ENCODE measurements around the gene PSAT1.

Gene PSAT1

DNA sequence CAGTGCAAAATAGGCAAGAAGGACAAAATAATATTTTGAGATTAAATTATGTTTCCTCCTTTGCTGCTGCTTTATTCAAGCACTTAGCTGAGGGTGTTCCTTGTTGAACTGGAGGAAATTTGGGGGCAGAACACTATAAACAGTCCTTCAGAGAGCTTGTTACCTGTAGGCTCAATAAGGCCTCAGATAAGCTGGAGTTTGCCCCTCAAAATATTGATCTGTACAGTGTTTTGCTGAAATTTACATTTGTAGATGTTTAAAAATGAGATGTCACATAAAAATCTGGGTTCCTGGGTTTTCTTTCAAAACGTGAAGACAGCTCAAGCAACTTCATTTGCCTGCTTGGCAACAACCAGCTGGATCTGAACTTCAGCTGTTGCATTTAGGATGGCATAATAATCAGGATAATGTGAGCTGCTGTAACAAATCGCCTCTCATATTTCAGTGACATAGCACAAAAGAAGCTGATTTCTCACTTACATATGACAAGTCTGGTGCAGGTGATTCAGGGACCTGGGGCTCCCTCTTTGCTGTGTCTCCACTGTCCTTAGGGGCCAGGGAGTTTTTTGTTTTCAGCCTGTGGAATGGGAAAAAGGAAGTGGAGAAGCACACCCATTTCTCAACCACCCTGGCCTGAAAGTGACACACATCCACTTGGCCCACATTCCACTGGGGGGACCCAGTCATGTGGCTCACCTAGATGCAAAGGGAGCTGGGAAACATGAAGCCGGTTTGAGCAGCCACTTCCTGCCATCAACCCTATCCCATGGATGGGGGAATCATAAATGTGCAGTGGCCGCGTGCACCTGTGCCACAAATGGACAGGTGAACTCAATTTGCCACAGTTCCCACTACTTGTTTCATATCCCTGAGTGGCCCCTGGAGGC, 2.4 kb upstream of the PSAT1 start:
- DNase-seq: no peak

DNA sequence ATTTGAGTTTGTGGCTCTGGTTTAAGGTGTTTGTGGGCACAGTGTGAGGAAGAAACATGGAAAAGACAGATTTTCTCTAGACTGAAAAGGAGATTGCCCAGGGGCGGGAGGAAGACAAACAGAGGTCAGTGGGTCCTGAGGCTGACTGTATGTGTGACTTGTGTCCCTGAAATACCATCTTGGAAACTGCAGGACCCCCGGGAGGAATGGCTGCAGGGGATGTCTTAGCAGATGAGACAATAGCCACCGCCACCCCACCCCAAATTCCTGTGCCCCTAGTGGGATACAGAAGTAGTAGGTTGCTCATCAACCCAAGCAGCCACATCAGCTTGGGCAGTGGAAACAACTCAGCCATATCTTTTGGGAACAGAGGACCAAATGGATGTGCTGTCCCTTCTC, 1.7 kb upstream of the PSAT1 start:
- DNase-seq: no peak

DNA sequence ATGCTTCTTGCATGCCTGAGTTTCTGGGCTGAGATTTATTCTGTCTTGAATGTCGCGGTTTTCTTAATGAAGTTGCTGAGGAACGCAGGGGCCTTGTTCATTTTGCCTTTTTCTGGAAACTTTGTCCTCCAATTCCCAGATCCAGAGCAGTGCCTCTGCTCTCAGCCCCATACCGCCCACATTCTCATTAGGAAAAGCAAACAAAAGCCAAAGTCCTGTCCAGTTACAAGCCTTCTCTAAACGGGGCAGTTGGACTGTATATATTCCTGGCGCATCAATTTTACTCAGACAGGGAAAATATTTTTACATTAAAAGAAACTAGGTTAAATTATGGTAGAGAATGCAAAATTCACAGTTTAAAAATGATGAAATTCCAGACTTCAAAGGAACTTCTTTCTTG, 1.2 kb upstream of the PSAT1 start:
- no peak for DNase-seq

DNA sequence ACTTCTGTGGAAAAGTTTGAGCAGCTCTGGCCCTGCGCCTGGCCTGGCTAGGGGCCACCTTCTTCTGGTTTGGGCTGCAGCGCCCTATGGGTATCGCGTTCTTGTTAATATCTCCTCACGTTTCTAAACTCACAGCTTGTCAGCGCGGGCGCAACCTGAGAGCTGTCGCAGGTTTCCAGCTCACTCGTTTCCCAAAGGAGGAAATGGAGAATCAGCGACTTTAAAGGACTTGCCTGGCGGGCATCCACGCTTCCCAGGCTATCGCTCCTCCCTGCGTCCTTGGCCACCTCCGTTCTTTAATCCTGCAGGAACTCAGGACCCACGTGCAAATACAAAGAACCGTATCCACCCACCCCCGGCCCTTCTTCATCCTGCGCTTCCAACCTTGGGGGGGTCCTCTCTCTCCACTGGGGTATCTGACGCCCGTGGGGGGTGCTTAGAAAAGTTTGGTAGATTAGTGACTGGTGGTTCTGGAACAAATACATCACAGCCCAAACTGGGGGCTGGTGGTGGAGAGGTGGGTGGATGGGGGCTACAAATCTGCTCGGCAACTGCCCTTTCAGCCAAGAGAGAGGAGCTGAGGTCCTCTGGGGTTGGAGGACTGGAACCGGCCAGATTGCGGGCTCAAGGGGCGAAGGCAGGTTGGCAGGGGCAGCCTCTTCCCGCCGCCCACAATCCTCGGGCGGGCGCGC, 578 bp upstream of the PSAT1 start:
- peak; percentile 6 for DNase-seq

DNA sequence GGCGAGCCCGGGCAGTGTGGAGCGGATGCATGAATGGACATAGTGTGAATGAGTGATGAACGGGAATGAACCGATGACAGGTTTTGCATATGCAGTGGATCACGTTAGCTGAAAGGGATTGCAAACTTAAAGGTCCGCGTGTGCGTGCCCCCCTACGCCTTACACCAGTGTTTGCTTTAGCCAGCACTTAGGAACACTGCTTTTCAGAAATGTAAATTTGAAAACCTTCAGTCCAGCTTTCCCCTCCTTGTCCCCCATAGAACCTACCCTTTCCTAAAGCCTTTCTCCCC, 692 bp downstream of the PSAT1 start:
- no peak for DNase-seq

DNA sequence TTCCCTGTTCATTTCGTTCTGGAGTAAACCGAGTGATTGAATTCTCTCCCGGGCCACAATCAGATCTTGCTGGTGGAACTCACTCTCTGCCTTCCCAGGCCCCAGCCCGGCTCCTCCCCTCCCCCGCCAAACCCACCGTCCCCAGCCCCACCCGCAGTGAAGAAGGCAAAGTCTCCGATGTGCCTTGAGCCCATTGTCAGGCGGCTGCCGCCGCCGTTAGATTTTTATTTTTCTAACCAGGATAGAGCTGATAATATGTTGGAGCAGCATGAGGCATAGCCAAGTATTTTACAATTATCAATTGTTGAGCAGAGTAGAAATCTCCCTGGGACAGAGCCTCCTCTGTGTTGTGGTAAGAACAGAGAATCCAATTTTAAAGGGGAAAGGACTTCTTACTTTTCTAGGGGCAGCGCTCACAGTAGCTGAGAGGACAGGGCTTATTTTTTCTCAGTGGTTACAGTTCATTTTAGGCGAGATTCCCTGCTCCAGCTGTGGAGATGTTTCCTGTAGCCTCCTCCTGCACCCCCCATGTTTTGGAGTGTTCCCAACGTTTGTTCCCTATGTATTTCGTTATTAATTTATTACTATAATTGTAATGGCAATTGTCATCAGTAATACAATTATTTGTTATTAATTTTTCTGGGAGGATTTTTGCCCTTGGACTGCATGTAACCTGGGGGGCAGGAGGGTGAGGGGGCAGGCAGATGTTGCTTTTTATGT, 1.3 kb downstream of the PSAT1 start:
- DNase-seq: no peak

DNA sequence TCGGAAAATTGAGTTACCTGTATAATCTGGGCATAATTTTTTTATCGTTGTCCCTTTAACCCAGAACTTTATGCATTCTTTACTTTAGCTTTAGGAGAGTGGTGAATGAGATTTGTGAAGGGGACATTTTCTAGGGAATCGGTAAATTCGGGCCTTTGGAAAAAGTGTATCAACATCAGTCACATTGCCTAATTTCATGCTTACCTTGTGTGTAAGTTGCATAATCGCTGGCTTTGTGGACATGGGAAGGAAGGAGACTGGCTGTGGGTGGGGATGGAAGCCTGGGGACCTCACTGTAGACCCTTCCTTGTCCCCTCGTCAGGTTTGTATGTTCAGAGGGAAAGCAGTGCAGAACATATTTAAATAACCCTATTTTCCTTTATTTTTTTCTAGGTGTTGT, 3.3 kb downstream of the PSAT1 start:
- no peak for DNase-seq

DNA sequence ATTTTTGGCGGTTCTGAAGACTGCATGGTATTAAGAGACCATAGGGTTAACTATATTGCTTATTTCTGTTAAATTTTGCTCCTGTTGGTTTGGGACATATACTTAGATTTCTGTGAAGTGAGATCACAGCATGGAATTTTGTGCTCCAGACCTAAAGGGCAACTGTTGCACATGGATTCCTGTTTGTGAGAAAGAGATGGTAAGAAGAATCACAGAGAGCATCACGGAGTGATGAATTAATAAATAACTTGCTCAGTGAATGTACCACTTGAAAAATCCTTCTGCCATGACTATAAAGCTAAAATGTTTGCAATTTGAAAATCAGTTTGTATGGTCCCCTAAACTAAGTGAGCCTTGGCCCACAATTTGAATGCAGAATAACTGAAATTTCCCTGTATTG, 4.5 kb downstream of the PSAT1 start:
- DNase-seq: no peak

DNA sequence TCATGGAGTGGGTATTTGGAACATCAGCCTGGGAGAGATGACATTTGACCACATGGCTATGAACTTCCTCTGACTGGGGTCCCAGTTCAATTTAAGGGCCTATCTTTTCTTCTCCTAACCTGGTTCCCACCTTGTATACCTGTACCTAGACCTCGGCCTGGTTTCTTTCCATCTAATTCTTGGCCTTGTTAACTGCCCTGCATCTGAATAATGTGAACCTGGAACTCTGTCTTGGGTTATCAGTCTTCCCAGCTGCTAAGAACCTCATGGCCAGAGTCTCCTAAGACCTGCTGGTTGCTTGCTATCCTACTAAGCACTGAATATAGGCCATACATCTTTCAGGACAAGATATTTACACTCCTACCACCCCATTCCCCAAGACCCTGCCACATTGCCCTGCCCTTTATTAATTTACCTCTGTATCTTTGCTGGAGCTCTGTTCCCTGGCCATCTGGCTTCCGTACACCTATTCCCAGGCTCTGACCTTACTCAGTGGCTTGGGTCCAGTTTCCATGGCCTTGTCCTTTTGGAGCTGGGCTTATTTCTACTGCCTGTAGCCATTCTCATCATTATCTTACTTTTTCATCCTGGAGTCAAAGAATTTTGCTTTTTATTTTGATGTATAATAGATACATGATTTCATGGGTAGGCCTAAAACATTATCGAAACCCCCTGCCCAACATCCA, 6.6 kb downstream of the PSAT1 start:
- DNase-seq: no peak

DNA sequence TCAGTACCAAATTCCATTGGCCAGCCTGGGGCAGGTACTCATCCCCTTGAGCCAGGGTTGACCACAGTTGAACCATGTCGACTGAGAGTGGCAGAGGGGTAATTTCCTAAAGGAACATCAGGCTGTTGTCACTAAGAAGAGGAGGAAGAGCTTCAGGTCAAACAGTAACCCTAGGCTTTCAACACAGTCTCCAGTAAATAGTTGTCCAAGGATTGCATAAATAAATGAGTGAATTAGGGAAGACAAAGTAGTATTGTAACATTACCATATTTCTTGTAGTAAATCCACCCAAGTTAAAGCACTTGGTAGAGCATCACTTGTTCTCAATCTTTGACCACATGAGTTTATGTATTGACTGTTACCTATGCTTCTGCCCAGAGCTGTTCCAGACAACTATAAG, 7.4 kb downstream of the PSAT1 start:
- DNase-seq: no peak

DNA sequence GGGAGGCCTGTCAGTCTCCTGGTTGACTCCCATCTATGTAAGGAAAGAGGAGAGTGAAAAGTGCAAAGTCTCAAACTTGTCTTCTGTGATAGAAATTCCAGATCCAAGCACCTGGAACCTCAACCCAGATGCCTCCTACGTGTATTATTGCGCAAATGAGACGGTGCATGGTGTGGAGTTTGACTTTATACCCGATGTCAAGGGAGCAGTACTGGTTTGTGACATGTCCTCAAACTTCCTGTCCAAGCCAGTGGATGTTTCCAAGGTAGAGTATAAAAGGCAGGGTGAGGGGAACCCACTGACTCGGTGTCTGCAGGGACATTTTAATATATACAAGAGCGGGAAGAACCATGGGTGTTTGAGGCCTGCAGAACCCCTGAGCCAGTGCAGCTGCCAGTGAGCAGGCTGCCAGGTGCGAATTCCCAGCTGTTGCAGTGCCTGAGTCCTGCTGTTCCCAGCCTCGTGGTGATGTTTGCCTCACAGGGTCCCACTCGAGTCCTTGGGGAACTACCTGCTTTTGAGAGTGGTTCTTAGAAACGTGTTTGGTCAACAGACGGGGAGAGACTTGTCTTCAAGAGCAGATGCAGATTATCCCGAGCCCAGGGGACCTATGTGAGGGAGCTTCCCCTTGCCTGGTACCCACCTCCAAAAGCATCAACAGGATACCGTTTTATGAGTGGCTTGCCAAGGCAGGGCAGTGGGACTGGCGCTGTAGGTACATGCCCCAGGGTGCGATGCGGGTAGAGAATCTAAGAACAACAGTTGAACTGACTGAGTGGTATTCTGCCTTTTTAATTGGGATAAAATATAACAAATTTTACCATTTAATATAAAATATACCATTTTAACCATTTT, 9.5 kb downstream of the PSAT1 start:
- no peak for DNase-seq

DNA sequence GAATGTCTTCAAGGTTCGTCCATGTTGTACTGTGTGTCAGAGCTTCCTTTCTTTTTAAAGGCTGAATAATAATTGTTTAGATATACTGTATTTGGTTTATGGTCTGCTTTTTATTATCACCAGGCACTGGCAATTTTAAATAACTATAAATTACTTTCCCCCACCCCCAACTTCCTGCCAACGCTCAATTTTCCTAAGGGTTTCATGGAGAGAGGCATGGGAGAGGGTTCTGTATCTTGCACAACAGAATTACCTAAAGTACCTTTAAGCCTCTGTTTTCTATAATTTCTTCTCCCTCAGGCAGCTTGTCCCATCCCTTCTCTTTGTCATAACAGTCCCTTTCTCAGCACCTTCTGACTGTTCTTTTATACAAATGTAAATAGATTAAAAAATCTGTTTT, 10.4 kb downstream of the PSAT1 start:
- DNase-seq: no peak

DNA sequence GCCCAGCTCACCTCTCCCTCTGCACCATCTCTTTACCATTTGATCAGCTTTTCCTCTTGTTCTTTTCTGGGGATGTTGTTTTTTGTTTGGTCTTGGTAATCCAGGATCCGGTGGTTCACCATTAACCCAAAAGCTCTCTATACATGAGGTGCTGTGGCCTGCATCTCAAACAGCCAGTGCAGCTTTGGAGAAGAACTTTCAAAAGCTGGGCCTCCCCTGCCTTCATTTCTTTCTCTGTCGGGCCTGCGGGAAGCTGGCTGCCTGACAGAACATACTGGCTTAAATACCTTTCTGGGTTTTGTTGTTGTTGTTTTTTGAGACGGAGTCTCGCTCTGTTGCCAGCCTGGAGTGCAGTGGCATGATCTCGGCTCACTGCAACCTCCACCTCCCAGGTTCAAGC, 12.1 kb downstream of the PSAT1 start:
- DNase-seq: no peak

DNA sequence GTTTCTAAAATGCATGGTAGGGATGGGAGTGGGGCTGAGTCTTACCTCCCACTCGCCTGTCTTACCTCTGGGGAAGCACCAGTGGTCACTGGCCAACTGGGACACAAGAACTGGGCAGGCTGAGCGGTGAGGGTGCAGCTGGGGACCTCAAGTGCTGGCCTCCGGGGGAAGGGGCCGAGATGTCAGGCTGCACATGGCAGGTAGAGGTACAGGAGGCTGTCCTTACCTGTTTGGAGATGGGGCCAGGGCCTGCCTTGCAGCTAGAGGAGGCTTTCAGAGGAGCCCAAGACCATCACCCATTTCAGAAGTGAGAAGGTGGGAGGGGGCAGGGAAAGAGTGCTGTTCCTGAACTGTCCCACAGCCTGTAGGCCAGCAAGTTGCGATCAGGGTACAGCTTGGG, 14.2 kb downstream of the PSAT1 start:
- DNase-seq: no peak

DNA sequence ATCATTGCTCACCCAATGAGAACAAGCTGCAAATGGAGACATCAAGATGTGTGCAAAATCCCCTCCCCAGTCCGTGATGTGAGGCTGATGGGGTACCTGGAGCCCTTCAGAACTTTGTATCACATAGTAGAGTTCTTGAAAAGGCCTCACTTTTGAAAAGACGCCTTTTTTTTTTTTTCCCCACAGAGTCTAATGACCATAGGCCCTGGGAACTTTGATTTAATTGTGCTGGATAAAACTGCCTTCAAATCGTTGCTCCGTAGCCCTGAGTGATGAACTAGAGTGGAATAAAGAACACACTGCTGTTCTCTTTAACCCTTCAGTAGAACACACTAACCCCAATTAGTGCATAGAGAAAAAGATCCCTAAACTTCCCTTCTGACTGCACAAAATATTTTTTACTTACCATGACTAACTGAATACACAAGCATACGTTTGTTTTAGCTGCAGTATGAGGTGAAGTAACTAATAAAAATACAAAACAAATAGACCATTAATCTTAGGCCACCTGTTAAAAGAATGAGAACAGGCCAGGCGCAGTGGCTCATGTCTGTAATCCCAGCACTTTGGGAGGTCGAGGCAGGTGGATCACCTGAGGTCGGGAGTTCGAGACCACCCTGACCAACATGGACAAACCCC, 15.1 kb downstream of the PSAT1 start:
- DNase-seq: no peak

DNA sequence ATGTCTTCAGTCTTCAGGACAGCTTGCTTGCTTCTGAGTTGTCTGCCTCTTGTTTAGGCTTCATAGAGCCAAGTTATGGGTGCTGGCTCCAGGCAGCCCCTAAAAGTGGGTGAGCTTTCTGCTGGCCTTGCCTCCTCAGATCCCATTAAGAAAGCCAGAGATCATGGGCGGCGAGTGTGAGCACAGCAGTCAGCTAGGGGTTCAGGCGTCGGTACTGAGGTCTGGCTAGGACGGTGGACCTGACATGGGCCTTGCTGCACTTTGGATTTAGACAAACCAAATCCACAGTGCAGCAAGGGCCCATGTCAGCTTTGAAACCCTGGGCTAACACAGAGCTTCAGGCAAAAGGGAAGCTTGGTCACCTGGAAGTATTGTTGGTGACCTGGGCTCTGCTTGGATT, 17.6 kb downstream of the PSAT1 start:
- no peak for DNase-seq

DNA sequence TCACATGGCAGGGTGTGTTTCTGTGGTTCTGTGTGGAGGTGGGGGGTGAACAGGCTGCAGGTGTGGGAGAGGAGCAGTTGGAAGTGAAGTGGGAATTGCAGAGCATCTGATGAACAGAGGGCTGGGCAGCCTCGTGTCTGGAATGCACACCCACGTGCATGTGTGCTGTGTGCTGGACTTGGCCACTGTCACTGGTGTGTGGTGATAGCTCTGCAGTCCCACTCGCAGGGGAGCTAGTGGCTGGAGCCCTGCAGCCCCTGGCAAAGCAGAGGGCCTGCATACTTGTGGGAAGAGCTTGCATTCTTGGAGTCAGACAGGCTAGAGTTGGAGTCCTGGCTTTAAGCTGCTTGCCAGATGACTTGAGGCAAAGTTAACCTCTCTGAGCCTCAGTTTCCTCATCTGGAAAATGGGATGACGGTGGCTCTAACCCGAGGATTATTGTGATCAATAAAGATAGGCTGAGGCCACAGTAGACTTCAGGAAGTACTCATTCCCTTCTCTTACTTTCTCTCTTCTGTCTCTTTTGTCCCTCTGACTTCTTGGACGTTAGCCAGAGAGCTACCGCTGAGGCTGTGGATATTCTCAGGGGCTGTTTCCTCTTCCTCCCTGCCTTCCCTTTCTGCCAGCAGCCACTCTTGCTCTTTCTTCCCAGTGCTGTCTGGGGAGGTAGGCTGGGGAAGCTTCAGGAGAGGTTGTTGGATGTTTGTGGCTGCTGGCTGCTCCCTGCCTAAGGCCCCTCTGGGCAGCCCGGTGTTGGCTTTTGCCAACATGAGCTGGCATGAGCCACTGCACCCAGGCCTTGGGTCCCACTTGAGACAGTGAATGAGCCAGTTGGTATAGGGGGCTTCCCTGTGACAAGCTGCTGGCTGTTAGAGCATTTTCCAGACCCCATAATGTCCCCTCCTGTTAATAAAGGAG, 18.3 kb downstream of the PSAT1 start:
- no peak for DNase-seq

DNA sequence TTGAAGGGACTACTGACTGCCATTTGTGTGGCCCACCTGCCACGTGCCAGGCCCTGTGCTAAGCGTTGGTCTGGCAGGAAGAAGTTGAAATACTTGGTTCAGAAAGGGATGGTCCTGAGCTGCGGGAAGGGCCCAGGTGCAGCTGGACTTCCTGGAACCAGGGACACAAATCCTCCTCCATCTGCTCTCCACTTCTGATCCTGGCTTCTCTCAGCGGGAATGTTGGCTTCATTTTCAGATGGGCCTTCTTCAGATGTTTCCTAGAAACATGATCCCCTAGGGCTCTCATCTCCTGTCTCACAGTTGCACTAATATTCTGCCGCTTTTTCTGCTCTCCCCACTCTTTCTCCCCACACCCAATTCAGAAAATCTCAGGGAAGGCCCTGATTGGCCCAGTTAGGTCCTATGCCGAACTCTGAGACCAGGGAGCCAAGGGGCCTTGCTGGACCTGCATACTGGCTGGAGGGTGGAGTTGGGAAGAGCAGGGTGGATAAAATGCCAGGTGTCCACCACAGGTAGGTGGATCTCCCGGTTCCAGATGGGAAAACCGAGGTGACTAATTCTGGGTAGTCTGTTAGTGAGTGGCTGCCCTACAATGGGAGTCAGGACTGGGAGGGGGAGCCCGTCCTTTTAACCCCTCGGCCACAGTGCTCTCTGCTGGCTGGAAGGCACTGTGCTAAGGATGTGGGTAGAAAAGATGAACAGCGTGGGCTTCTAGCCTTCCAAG, 19.4 kb downstream of the PSAT1 start:
- DNase-seq: no peak

DNA sequence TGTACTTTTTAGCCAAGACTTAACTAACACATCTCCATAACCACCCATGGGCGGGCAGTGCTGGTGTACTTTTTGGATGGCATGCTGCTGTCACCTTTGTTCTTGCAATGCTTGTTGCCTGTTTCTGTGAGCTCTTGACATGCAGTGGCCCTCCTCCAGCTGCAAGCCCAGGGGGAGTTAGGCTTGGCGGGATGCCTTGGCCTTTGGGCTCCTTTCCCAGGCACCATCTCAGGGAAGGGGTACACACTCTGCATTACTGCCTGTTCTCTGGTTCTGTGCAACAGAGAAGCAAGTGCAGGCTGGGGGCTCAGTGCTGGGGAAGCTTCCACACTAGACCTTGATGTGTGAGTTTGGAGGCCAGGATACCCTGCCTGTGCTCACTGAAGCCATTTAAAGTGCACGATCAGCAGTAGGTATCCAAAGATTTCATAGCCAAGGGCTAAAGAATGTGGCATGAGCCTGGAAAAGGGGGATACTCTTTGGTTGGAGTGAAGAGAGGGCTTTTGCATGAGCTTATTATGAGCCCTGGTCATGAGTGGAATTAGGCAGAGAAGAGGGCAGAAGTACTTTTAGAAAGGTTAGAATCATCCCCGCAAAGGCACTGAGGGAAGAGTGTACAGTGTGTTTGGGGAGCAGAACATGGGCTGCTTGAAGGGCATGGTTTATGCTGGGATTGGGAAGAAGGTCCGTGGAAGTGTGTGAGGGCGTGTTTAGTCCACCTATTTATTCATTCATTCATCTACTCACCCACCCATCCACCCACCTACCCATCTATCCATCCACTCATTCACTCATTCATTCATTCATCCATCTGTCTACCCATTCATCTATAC, 22.5 kb downstream of the PSAT1 start:
- no peak for DNase-seq
